NB4 (cell line): Measurements from ENCODE around the gene SMURF1.
"Not testable (repeated sequence)": the region's sequence is repeated elsewhere in the genome, so short reads cannot be mapped to it uniquely, and the experiment has no call there.

Experiments
- DNase-seq: peaks from one replicate; pipeline ENCODE4 v3.0.0; 2010; ENCODE audit warnings: low read depth
- H3K4me3 ChIP-seq: one replicate; pipeline ENCODE4 v1.5.1; 2011; ENCODE audit warnings: mild to moderate bottlenecking, low read depth, low read length, moderate library complexity
- CTCF ChIP-seq: IDR thresholded peaks from one replicate; pipeline ENCODE4 v1.5.1; 2012; ENCODE audit warnings: low read depth, low read length
- MAX ChIP-seq: IDR thresholded peaks from 2 replicates; pipeline ENCODE4 v1.6.1; 2011; ENCODE audit warnings: low read depth, low read length
- MYC ChIP-seq: IDR thresholded peaks from 2 replicates; pipeline ENCODE4 v1.6.1; 2011; ENCODE audit warnings: low read depth, low read length
- POLR2A ChIP-seq: IDR thresholded peaks from 2 replicates; pipeline ENCODE4 v1.6.1; 2011; ENCODE audit warnings: mild to moderate bottlenecking; ENCODE audit not compliant: insufficient read length; ENCODE audit errors: extremely low read depth

The SMURF1 gene

GRCh38 chr7:99167072-99167471 is 23.2 kb upstream of the SMURF1 start:
- H3K4me3 ChIP-seq = no peak overlapping the region
- TF ChIP-seq CTCF (no peak), POLR2A (no peak), MYC (no peak), MAX (no peak)
- no peak for DNase-seq

- no peak for DNase-seq
- TF ChIP-seq POLR2A = no peak
- TF ChIP-seq MAX = no peak
- TF ChIP-seq CTCF = no peak
- TF ChIP-seq MYC = no peak
Measured at GRCh38 chr7:99165816-99166215, 21.9 kb upstream of the SMURF1 start.

GRCh38 chr7:99163669-99164068 is 19.8 kb upstream of the SMURF1 start:
- not testable (repeated sequence) for DNase-seq, H3K4me3 ChIP-seq

More at GRCh38 chr7:99165816-99166215, 21.9 kb upstream of the SMURF1 start:
- no peak overlapping the region for H3K4me3 ChIP-seq

- no peak overlapping the region for H3K4me3 ChIP-seq
- DNase-seq = no peak
- TF ChIP-seq MYC (no peak), CTCF (no peak), POLR2A (no peak), MAX (no peak)
Measured at GRCh38 chr7:99156649-99157048, 12.7 kb upstream of the SMURF1 start.

- peak; percentile 58 for DNase-seq
- H3K4me3 ChIP-seq = no peak overlapping the region
- TF ChIP-seq POLR2A (no peak), MYC (no peak), MAX (no peak), CTCF (no peak)
Measured at GRCh38 chr7:99155211-99155610, 11.3 kb upstream of the SMURF1 start.

- no peak overlapping the region for H3K4me3 ChIP-seq
- TF ChIP-seq MYC = no peak
- TF ChIP-seq MAX = no peak
- no peak for TF ChIP-seq POLR2A
- TF ChIP-seq CTCF = no peak
- no peak for DNase-seq
Measured at GRCh38 chr7:99146979-99147378, 3.1 kb upstream of the SMURF1 start.
